ENCODE measurements around the gene GEN1. TPM values are rescaled to one million over a fixed set of nuclear protein-coding genes. Genes with fewer than 3 reads are reported as not detected.

The GEN1 gene
- total RNA-seq, 6 experiments from 2014 or later = 6.0 to 15.6 (median 6.5) TPM

DNA sequence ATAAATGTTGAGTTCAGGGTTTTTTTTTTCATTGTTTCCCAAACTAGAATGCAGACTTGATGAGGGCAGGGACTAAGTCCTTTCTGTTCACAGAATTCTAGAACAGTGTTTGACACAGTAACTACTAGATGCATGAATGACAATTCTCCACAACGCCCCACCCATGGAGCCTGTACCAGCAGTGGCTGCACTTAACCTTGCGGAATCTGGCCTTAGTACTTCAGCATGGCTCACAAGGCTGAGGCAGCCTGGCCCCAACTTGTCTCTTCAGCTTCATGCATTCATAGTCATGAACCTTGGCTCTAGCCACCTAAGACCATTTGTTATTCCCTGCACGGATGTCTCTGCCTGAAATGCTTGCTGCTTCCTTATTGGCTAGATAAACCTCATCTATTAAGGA is 32.8 kb downstream of the GEN1 start:
- intact Hi-C loops (cut with DNase I) = no loop called here
- DNase-seq (no peak), ATAC-seq (no peak)
- Histone ChIP-seq H3K9me3 (no peaks in the 10 kb centered on the region), H3K4me1 (no peaks in the 10 kb centered on the region), H3K4me3 (no peak overlapping the region), H3K27ac (no peak overlapping the region), H3K27me3 (no peaks in the 10 kb centered on the region), H3K36me3 (no peaks in the 10 kb centered on the region)
- TF ChIP-seq POLR2A (IDR thresholded peaks at IDR 0.05) = no peak
- TF ChIP-seq, protein P1, sequence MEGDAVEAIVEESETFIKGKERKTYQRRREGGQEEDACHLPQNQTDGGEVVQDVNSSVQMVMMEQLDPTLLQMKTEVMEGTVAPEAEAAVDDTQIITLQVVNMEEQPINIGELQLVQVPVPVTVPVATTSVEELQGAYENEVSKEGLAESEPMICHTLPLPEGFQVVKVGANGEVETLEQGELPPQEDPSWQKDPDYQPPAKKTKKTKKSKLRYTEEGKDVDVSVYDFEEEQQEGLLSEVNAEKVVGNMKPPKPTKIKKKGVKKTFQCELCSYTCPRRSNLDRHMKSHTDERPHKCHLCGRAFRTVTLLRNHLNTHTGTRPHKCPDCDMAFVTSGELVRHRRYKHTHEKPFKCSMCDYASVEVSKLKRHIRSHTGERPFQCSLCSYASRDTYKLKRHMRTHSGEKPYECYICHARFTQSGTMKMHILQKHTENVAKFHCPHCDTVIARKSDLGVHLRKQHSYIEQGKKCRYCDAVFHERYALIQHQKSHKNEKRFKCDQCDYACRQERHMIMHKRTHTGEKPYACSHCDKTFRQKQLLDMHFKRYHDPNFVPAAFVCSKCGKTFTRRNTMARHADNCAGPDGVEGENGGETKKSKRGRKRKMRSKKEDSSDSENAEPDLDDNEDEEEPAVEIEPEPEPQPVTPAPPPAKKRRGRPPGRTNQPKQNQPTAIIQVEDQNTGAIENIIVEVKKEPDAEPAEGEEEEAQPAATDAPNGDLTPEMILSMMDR (IDR thresholded peaks at IDR 0.05) = no peak
- 63% methylated on average over 1 of the region's 3 CpGs for WGBS (ENCODE audit: insufficient coverage, low coverage, low lambda C conversion rate, missing lambda C conversion rate)

DNA sequence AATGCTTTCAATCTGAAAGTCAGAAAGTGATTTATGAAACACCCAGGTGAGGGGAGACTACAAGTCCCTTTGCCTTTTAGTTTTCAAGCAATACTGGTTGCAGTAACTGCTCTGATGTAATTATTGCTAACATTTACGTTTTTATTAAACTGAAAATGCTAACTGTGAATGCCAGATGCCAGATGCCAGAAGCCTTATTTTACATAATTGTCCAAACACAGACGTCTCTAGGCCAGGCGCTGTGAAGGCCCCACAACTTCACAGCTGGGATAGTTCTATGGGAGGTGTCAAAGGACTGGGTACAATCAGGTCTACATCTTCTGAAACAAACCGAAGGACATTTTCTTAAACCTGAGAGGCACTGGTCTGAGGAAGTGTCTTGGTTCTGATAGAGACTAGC is 34.8 kb downstream of the GEN1 start:
- intact Hi-C loops (cut with DNase I) = no loop called here
- Histone ChIP-seq H3K9me3 (no peaks in the 10 kb centered on the region), H3K27me3 (no peaks in the 10 kb centered on the region), H3K4me3 (no peak overlapping the region), H3K4me1 (no peaks in the 10 kb centered on the region), H3K27ac (no peak overlapping the region), H3K36me3 (no peaks in the 10 kb centered on the region)
- WGBS (ENCODE audit: insufficient coverage, low coverage, low lambda C conversion rate, missing lambda C conversion rate) = 60% methylated on average over 4 of the region's 4 CpGs
- DNase-seq (no peak), ATAC-seq (no peak)
- TF ChIP-seq, protein P1 (IDR thresholded peaks at IDR 0.05) = no peak
- no peak for TF ChIP-seq POLR2A (IDR thresholded peaks at IDR 0.05)

DNA sequence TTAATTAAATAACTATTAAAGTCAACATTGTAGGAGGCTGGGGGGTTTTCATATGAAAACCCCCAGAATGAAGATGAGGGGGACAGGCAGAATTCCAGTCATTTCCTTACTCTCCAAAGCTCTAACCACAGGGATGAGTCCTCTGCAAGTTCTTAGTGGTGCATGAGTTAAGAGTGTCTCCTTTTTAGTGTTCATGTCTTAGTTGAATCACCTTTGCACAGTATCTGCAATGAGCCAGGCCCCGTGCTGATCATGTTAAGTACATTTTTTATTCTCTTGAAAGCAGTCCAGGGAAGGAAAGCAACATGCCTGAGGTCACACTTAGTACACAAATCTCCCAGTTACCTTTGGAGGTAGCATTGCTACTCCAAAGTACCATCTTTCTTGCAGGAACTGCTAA is 36.6 kb downstream of the GEN1 start:
- Histone ChIP-seq H3K4me1 (no peaks in the 10 kb centered on the region), H3K27ac (no peak overlapping the region), H3K36me3 (no peaks in the 10 kb centered on the region), H3K4me3 (no peak overlapping the region), H3K27me3 (no peaks in the 10 kb centered on the region), H3K9me3 (no peaks in the 10 kb centered on the region)
- no peak for TF ChIP-seq POLR2A (IDR thresholded peaks at IDR 0.05)
- intact Hi-C loops (cut with DNase I) = no loop called here
- ATAC-seq (no peak), DNase-seq (no peak)
- WGBS (ENCODE audit: insufficient coverage, low coverage, low lambda C conversion rate, missing lambda C conversion rate) = 33% methylated on average over 1 of the region's 1 CpG

DNA sequence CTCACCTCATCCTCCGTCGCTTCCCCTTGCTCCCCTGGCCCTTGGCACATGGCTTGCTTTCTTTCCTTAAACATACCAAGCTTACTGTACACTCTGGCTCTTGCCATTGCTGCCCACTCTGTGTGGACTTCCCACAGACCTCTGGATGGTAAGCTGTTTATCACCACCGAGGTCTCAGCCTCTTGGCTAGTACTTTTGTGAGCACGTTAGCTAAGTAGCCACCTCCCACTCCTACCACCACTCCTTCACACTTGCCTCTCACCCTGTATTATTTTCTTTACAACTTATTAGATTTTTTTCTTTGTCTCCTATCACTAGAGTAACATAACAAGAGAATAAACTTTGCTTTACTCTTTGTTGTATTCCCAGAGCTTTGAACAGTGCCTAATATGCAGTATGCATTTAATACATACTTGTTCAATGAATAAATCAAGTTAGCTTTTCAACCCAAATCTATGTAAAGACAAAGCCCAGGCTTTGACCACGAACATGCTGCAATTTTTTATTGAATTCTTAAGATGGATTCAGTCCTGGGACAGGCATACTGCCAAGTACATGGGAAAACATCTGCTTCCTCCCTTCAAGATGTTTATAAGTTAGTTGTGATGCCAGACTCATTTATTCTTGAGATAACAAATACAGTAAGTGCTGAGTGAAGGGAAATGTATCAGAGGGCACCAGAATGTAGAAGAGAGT is 37.3 kb downstream of the GEN1 start:
- ATAC-seq = no peak
- 52% methylated on average over 5 of the region's 5 CpGs for WGBS (ENCODE audit: insufficient coverage, low coverage, low lambda C conversion rate, missing lambda C conversion rate)
- H3K36me3 ChIP-seq = no peaks in the 10 kb centered on the region

DNA sequence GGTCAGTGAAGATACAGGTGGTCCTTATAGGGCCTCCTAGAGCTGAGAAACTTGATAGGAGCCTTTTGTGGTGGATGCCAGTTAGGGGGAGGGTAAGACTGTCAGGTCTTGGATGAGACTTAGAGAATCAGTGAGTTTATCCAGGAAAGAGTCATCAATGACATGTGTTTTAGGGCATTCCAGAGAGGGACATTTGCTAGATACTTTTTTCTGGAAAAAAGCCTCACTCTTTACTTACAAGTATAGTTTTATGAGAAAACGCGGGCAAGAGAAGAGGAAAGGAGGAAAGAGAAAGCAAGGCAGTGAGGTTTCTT is 37.8 kb downstream of the GEN1 start:
- DNase-seq = no peak
- Histone ChIP-seq H3K27me3 (no peaks in the 10 kb centered on the region), H3K27ac (no peak overlapping the region), H3K4me3 (no peak overlapping the region), H3K4me1 (no peaks in the 10 kb centered on the region), H3K36me3 (no peaks in the 10 kb centered on the region), H3K9me3 (no peaks in the 10 kb centered on the region)
- TF ChIP-seq, protein P1 (IDR thresholded peaks at IDR 0.05) = no peak
- TF ChIP-seq POLR2A (IDR thresholded peaks at IDR 0.05) = no peak
- intact Hi-C loops (cut with DNase I) = no loop called here
- WGBS (ENCODE audit: insufficient coverage, low coverage, low lambda C conversion rate, missing lambda C conversion rate) = 39% methylated on average over 2 of the region's 2 CpGs
- no peak for ATAC-seq

More for the DNA sequence above, 37.3 kb downstream of the GEN1 start:
- DNase-seq = no peak
- Histone ChIP-seq H3K4me3 (no peak overlapping the region), H3K4me1 (no peaks in the 10 kb centered on the region), H3K27ac (no peak overlapping the region), H3K9me3 (no peaks in the 10 kb centered on the region), H3K27me3 (no peaks in the 10 kb centered on the region)
- intact Hi-C loops (cut with DNase I) = no loop called here
- TF ChIP-seq, protein P1 (IDR thresholded peaks at IDR 0.05) = no peak
- TF ChIP-seq POLR2A (IDR thresholded peaks at IDR 0.05) = no peak
